SK-N-MC (cell line): ENCODE data around the gene CEP72.

Experiments
- DNase-seq: peaks from one replicate; pipeline ENCODE4 v3.0.0-alpha.2; 2011; ENCODE audit warnings: low read depth, low spot score
- H3K27ac ChIP-seq: fragments of 200-600 bp; sonication (generic); 2 replicates; pipeline ENCODE4 v1.5.1; 2016; ENCODE audit warnings: mixed run types
- H3K36me3 ChIP-seq: fragments of 200-600 bp; sonication (generic); 2 replicates; pipeline ENCODE4 v1.6.1; 2017; ENCODE audit warnings: antibody characterized with exemption, low read length, mixed read lengths; ENCODE audit not compliant: insufficient read depth
- H3K4me3 ChIP-seq: fragments of 200-600 bp; sonication (generic); 2 replicates; pipeline ENCODE4 v1.5.1; 2016
- H3K9ac ChIP-seq: fragments of 200-600 bp; sonication (generic); 2 replicates; pipeline ENCODE4 v1.8.0; 2017; ENCODE audit warnings: mixed run types, mixed read lengths; ENCODE audit not compliant: insufficient read length
- H3K9me3 ChIP-seq: fragments of 200-600 bp; sonication (generic); 2 replicates; pipeline ENCODE4 v1.6.1; 2017; ENCODE audit warnings: low read depth, mild to moderate bottlenecking, antibody characterized with exemption, low read length, moderate library complexity, mixed read lengths
- EZH2 ChIP-seq: fragments of 200-600 bp; sonication (generic); IDR thresholded peaks from one replicate; pipeline ENCODE4 v1.6.1; 2017; ENCODE audit warnings: antibody characterized with exemption
- FOXP2 ChIP-seq: optimal IDR thresholded peaks from 2 replicates; pipeline ENCODE3; 2011; ENCODE audit warnings: mild to moderate bottlenecking, moderate library complexity; ENCODE audit not compliant: insufficient read depth; ENCODE audit errors: extremely low read length, control extremely low read depth
- POLR2AphosphoS5 ChIP-seq: IDR thresholded peaks from 2 replicates; pipeline ENCODE4 v1.6.1; 2012; ENCODE audit warnings: mild to moderate bottlenecking, low read depth, low read length, borderline replicate concordance

The CEP72 gene

DNA sequence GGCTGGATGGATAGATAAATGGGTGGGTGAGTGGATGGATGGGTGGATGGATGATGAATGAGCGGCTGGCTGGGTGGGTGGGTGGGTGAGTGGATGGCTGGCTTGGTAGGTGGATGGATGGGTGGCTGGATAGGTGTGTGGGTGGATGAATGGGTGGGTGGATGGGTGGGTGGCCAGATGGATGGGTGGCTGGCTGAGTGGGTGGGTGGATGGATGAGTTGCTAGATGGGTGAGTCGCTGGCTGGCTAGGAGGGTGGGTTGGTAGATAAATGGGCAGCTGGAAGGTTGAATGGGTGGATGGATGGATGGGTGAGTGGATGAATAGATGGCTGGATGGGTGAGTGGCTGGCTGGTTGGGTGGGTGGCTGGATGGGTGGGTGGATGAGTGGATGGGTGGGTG, 27.9 kb upstream of the CEP72 start:
- no peaks in the 10 kb centered on the region for H3K9me3 ChIP-seq
- H3K27ac ChIP-seq = no peak overlapping the region
- DNase-seq = no peak
- no peaks in the 10 kb centered on the region for H3K36me3 ChIP-seq
- H3K9ac ChIP-seq = no peak overlapping the region
- H3K4me3 ChIP-seq = no peak overlapping the region
- no peak for TF ChIP-seq EZH2
- no peak for TF ChIP-seq FOXP2
- no peak for TF ChIP-seq POLR2AphosphoS5

DNA sequence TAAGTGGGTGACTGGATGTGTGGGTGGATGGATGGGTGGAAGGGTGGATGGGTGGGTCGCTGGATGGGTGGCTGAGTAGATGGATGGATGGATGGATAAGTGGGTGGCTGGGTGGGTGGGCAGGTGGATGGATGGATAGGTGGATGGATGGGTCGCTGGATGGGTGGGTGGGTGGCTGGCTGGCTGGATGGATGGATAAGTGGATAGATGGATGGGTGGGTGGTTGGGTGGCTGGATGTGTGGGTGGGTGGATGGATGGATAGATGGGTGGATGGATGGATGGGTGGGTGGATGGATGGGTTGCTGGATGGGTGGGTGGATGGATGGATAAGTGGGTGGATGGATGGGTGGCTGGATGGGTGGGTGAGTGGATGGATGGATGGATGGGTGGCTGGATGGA, 27.3 kb upstream of the CEP72 start:
- no peak for DNase-seq
- H3K36me3 ChIP-seq = no peaks in the 10 kb centered on the region
- no peak overlapping the region for H3K4me3 ChIP-seq
- TF ChIP-seq EZH2 (no peak), POLR2AphosphoS5 (no peak), FOXP2 (no peak)
- no peak overlapping the region for H3K9ac ChIP-seq
- no peaks in the 10 kb centered on the region for H3K9me3 ChIP-seq
- no peak overlapping the region for H3K27ac ChIP-seq

DNA sequence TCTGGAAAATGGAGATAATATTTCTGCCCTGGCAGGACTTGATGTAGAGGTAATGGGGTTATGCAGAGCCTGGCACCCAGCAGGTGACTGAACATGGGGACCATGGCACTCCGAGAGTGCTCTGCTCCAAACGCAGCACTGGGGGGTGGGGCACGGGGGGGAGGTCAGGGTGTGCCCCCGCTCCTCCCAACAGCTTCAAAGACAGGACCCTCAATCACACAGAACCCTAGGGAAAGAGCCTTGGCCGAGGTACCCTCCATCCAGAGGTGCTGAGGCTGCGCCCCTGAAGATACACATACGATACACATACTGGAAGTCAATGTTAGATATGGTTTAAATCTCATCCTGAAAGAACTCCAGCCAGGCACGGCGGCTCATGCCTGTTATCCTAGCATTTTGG, 26.6 kb upstream of the CEP72 start:
- no peak for DNase-seq
- H3K4me3 ChIP-seq = no peak overlapping the region
- no peak overlapping the region for H3K27ac ChIP-seq
- H3K9ac ChIP-seq = no peak overlapping the region
- TF ChIP-seq FOXP2 (no peak), POLR2AphosphoS5 (no peak), EZH2 (no peak)
- no peaks in the 10 kb centered on the region for H3K9me3 ChIP-seq
- H3K36me3 ChIP-seq = no peaks in the 10 kb centered on the region

GRCh38 chr5:585962-586628, 26.0 kb upstream of the CEP72 start:
- TF ChIP-seq EZH2 (no peak), POLR2AphosphoS5 (no peak)
- Histone ChIP-seq H3K4me3 (no peak overlapping the region), H3K36me3 (no peaks in the 10 kb centered on the region), H3K27ac (no peak overlapping the region), H3K9me3 (no peaks in the 10 kb centered on the region), H3K9ac (no peak overlapping the region)
- DNase-seq = no peak

DNA sequence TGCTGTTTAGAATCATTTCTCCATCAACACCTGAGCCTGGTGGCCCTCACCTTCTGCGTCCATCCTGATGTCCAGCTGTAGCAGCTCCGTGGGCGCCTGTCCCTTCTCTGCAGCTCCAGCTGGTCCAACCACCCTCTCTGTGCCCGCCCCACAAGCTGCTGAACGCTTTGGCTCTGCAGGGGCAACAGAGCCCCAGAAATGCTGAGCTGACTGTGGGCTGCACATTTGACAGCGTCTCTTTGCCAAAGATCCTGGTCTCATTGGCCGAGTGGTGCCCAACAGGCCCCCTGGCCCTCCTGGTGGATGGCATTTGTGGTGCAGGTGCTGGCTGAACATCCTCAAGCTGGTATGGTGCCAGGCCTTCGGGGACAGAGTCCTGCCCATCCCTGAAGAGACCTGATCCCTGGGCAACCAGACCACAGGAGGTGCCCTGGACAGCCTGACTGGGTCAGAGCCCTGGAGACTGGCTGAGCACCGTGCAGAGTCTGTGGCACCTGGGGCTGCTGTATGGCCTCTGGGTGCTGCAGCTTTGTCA, 25.3 kb upstream of the CEP72 start:
- no peak overlapping the region for H3K4me3 ChIP-seq
- no peak for DNase-seq
- H3K9ac ChIP-seq = no peak overlapping the region
- no peaks in the 10 kb centered on the region for H3K36me3 ChIP-seq
- H3K27ac ChIP-seq = no peak overlapping the region
- no peaks in the 10 kb centered on the region for H3K9me3 ChIP-seq
- TF ChIP-seq FOXP2 = no peak
- TF ChIP-seq EZH2 = no peak
- TF ChIP-seq POLR2AphosphoS5 = no peak

DNA sequence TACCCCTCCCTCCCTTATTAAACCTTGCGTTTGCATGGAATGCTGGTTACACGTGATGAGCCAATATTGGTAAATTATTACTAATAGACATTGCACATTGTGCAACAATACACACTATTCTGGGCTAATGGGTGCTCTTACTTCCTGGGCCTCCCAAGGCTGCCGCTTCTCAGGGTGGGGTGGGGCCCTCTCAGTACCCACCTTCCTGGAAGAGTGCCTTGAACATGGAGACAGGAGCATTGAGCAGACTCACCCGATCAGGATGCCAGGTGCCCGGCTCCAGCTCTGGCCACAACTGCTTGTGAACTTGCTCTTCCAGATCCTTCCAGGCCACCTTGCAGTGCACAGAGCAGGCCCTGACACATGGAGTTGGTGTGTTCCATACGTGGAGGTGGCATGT, 24.7 kb upstream of the CEP72 start:
- Histone ChIP-seq H3K9ac (no peak overlapping the region), H3K9me3 (no peaks in the 10 kb centered on the region), H3K27ac (no peak overlapping the region), H3K4me3 (no peak overlapping the region), H3K36me3 (no peaks in the 10 kb centered on the region)
- TF ChIP-seq EZH2 (no peak), POLR2AphosphoS5 (no peak), FOXP2 (no peak)
- DNase-seq = no peak

DNA sequence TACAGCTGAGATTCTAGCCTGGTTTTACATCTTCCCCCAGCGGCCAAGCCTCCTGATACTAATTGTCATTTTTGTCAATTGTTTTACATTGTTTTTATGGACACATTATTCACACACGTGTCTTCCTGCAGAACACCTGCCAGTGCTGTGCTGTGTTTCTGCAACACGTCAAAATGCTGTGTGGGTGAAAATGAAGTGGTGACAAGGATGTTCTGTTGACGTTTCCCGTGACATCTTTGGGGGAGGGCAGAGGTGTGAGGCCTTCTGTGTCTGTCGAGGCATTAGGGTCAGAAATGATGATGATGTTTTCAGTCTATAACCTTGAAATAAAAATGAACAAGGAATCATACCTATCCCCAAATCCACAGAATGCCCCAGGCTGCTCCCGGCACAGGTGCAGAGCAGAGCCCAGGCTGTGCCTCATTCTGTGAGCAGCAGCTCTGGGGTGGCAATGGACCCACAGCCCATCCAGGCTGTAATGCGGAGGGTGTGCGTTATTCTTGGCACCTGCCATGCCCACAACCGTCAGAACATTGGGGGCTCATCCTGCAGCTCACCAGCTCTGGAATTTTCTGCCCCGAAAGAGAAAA, 23.6 kb upstream of the CEP72 start:
- H3K4me3 ChIP-seq = no peak overlapping the region
- no peak for TF ChIP-seq POLR2AphosphoS5
- TF ChIP-seq FOXP2 = no peak
- no peak for TF ChIP-seq EZH2
- DNase-seq = no peak

DNA sequence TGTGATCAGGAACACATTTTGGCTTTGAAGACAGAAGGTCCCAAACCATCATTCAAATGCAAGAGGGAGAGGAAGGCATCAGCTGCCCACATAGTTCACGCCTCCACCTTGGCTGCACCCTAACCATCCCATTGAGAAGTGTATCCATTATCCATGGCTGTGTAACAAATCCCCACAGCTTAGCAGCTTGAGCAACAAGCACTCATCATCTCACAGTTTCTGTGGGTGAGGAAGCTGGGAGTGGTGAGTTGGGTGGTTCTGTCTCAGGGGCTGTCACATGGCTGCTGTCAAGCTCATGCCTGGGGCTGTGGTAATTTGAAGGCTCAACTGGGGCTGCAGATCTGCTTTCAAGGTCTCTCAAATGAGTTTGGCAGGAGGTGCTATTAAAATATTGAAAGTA, 23.0 kb upstream of the CEP72 start:
- no peak for TF ChIP-seq POLR2AphosphoS5
- TF ChIP-seq EZH2 = no peak
- no peak for TF ChIP-seq FOXP2
- no peak overlapping the region for H3K4me3 ChIP-seq

More for the DNA sequence above, 23.6 kb upstream of the CEP72 start:
- Histone ChIP-seq H3K36me3 (no peaks in the 10 kb centered on the region), H3K27ac (no peak overlapping the region), H3K9ac (no peak overlapping the region), H3K9me3 (no peaks in the 10 kb centered on the region)

More for the DNA sequence above, 23.0 kb upstream of the CEP72 start:
- no peaks in the 10 kb centered on the region for H3K36me3 ChIP-seq
- no peaks in the 10 kb centered on the region for H3K9me3 ChIP-seq
- no peak for DNase-seq
- no peak overlapping the region for H3K9ac ChIP-seq
- no peak overlapping the region for H3K27ac ChIP-seq
